DLD1 (cell line): ENCODE data around the gene SPOCK3.

Experiments used
- in situ Hi-C: cut with HindIII; loops from 2 replicates; pipeline ENCODE4 v1.10.0; 2017; ENCODE audit warnings: low sequenced_read_pairs

Gene SPOCK3

GRCh38 chr4:167041524-167041923 lies 192.8 kb downstream of the SPOCK3 start:
- in situ Hi-C loops, result no loop called here

- in situ Hi-C loops, result no loop called here
Measured at GRCh38 chr4:167035390-167035789, 198.9 kb downstream of the SPOCK3 start.

GRCh38 chr4:167034983-167035382 lies 199.3 kb downstream of the SPOCK3 start:
- in situ Hi-C loops, result no loop called here

- in situ Hi-C loops, result no loop called here
Measured at GRCh38 chr4:167032871-167033270, 201.4 kb downstream of the SPOCK3 start.

GRCh38 chr4:167031534-167032156 lies 202.6 kb downstream of the SPOCK3 start:
- in situ Hi-C loops, result no loop called here

GRCh38 chr4:167028976-167029375 lies 205.3 kb downstream of the SPOCK3 start:
- in situ Hi-C loops, result no loop called here

GRCh38 chr4:167025670-167026069 lies 208.6 kb downstream of the SPOCK3 start:
- in situ Hi-C loops, result no loop called here

GRCh38 chr4:167023364-167023925 lies 210.8 kb downstream of the SPOCK3 start:
- in situ Hi-C loops, result no loop called here

GRCh38 chr4:167021545-167022155 lies 212.6 kb downstream of the SPOCK3 start:
- in situ Hi-C loops, result no loop called here

GRCh38 chr4:167020410-167020809 lies 213.9 kb downstream of the SPOCK3 start:
- in situ Hi-C loops, result no loop called here

GRCh38 chr4:167014944-167015343 lies 219.3 kb downstream of the SPOCK3 start:
- in situ Hi-C loops, result no loop called here

- in situ Hi-C loops, result no loop called here
Measured at GRCh38 chr4:167003326-167003725, 231.0 kb downstream of the SPOCK3 start.

- in situ Hi-C loops, result no loop called here
Measured at GRCh38 chr4:167000141-167000852, 234.0 kb downstream of the SPOCK3 start.

GRCh38 chr4:166996216-166996615 lies 238.1 kb downstream of the SPOCK3 start:
- in situ Hi-C loops, result no loop called here

- in situ Hi-C loops, result no loop called here
Measured at GRCh38 chr4:166994686-166995085, 239.6 kb downstream of the SPOCK3 start.

- in situ Hi-C loops, result no loop called here
Measured at GRCh38 chr4:166991006-166991561, 243.2 kb downstream of the SPOCK3 start.

- in situ Hi-C loops, result no loop called here
Measured at GRCh38 chr4:166989886-166990285, 244.4 kb downstream of the SPOCK3 start.

GRCh38 chr4:166987026-166987425 lies 247.3 kb downstream of the SPOCK3 start:
- in situ Hi-C loops, result no loop called here

GRCh38 chr4:166981847-166982246 lies 252.4 kb downstream of the SPOCK3 start:
- in situ Hi-C loops, result no loop called here

GRCh38 chr4:166980419-166980818 lies 253.9 kb downstream of the SPOCK3 start:
- in situ Hi-C loops, result no loop called here

GRCh38 chr4:166977596-166977995 lies 256.7 kb downstream of the SPOCK3 start:
- in situ Hi-C loops, result no loop called here

GRCh38 chr4:166972071-166972470 lies 262.2 kb downstream of the SPOCK3 start:
- in situ Hi-C loops, result no loop called here
